NB4 (cell line): Measurements from ENCODE around the gene MAP10.

Experiments used
- MYC ChIP-seq: IDR thresholded peaks from 2 replicates; pipeline ENCODE4 v1.6.1; 2011; ENCODE audit warnings: low read depth, low read length
- POLR2A ChIP-seq: IDR thresholded peaks from 2 replicates; pipeline ENCODE4 v1.6.1; 2011; ENCODE audit warnings: mild to moderate bottlenecking; ENCODE audit not compliant: insufficient read length; ENCODE audit errors: extremely low read depth
- TF ChIP-seq, protein P1 (sequence below): IDR thresholded peaks from one replicate; pipeline ENCODE4 v1.5.1; 2012; ENCODE audit warnings: low read depth, low read length

DNA sequence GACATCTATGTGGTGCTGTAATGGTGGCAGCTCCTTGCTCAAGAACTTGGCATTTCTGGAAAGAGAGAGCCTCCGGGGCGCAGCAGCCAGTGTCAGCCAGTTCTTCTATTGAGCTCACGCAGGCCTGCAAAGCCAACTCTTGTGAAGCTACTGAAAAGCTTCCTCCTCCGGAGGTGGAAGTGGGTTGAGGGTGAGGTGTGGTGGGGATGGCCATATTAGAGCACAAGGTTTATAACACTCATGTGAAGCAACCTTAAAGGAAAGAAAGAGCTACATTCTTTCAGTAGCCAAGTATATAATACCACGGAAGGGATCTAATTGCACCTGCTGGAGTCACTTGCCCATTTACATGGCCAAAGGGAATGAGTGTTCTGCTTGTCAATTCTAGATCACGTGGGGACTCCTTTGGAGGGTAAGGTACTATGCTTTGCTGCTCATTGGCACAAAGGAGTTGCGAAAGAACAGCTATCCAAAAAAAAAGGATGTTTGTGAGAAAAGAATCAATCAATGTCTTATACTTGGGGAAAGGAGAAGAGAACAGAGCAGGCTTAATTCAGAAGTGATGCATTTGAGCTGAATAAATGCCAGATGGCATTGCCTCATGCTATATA, 18.3 kb upstream of the MAP10 start:
- TF ChIP-seq, protein P1, sequence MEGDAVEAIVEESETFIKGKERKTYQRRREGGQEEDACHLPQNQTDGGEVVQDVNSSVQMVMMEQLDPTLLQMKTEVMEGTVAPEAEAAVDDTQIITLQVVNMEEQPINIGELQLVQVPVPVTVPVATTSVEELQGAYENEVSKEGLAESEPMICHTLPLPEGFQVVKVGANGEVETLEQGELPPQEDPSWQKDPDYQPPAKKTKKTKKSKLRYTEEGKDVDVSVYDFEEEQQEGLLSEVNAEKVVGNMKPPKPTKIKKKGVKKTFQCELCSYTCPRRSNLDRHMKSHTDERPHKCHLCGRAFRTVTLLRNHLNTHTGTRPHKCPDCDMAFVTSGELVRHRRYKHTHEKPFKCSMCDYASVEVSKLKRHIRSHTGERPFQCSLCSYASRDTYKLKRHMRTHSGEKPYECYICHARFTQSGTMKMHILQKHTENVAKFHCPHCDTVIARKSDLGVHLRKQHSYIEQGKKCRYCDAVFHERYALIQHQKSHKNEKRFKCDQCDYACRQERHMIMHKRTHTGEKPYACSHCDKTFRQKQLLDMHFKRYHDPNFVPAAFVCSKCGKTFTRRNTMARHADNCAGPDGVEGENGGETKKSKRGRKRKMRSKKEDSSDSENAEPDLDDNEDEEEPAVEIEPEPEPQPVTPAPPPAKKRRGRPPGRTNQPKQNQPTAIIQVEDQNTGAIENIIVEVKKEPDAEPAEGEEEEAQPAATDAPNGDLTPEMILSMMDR: no peak
- TF ChIP-seq POLR2A (no peak), MYC (no peak)
